GM18505 (cell line): Measurements from ENCODE around the gene MYT1.

Experiments
- ATAC-seq: cut with Tn5 transposase; IDR thresholded peaks from one replicate; pipeline ENCODE4 v1.9.1; 2021; ENCODE audit not compliant: unreplicated experiment
- POLR2A ChIP-seq: IDR thresholded peaks from 4 replicates; pipeline ENCODE4 v1.6.1; 2011; ENCODE audit warnings: borderline replicate concordance; ENCODE audit not compliant: insufficient read depth, insufficient read length; ENCODE audit errors: extremely low read depth

Gene MYT1

DNA sequence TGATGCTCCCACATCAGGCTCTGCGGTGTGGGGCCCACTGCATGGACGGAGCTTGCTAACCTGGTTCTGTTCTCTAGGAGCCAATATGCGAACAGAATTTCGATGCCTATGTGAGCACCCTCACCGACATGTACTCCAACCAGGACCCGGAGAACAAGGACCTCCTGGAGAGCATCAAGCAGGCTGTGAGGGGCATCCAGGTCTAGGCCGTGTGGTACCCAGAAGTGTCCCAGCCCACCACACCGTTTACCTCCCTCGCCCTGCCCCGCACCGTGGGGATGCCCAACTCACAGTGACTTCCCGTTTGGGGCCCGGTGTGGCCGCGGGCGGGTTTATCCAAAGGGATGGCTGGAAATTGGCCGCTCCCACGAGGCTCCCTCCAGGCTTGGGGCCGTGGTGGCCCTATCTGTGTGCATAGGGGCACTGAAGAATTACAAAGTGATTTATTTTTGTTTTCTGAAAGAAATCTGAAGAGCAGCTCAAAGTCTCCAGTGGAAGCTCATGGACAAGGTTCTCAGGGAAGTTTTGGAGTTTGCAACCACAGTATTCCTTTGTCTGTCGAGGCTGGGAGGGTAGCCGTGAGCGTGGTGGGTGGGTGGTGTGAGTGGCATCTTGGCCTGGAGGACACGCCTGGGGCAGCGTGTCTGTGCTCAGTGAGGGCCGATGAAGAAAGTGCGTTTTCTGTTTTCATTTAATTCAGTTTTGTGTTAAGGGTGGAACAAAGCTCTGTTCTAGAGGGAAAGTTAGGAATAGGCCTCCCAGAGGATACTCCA, 76.2 kb downstream of the MYT1 start:
- no peak for ATAC-seq

DNA sequence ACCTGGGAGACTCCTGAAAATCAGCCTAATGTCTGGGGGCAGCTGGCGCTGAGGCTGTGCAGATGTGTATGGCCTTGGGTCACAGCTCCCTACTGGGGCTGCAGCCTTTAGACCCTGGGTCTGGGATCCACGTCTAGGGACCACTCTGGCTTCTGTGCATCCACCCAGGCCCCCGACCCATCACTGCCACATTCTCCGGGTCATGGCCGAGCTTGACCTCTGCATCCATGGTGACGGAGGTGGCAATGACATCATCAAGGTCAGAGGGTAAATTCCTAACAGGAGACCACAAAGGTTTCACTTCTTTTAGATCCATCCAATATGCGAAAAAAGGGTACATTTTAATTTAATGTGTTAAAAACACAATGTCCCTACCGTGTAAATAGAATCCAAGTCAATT, 76.8 kb downstream of the MYT1 start:
- ATAC-seq: no peak
- no peak for TF ChIP-seq POLR2A

More for the DNA sequence above, 76.2 kb downstream of the MYT1 start:
- no peak for TF ChIP-seq POLR2A

DNA sequence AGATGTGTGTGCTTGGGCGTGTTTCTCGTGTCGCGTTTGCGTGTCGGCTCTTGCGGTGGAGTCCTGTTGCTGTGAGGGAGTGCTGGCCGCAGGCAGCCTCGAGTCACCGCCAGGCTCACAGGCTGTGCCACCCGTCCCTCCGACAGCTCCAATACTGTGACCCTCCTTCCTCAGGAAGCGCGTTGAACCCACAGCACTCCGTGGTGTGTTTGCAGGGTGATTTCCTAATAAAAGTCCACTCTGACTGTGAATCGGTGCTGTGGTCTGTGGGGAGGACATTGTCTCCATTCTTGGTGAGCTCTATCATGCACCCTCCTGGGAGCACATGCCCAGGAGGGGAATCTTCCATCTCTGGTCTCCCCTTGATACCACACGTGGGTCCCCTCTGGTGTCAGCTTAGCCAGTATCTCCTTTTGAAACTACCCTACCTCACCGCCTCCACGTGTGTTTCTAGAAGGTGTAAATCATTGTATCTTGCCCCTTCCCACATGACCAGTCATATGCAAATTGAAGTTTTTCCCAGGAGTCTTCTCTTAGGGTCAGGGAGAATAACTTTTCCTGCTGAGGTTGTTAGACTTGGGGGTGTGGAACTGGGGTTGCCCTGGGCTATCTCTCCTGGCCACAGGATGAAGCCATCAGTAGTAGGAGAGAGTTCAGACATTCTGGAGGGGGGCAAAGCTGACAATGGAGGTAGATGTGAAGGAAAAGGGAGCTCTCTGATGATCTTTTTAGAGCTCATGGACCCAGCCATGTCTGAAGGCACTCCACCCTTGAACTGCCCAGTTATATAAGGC, 77.9 kb downstream of the MYT1 start:
- ATAC-seq: no peak
- no peak for TF ChIP-seq POLR2A

DNA sequence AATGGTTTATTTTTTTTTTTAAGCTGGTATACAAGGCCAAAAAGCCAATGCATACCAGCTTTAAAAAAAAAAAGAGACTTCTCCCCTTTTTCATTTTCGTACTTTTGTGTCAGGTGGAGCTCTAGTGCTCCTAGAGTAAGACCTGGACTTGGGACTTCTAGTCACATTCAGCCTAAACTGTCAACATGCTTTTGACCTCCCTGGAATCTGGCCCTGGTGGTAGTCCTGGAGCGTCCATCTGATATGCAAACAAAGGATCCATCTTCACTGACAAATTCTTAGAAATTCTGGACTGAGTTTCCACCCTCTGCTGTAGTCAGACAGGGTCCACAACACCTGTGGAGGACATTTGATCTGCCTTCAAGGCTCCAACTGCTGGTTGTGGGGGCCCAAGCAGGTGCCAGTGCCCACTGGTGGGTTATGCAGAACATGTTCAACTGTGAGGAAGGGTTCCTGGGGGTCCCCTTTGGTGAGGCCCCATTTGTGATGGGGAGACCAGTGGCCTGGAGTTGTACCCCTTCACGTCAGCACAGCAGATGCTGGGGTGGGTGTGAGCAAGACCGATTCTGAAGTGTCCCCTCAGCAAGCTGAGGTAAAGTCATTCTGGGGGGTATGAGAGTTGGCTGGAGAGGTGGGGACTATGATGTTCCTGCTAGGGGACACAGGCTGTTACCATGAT, 78.7 kb downstream of the MYT1 start:
- ATAC-seq: no peak
- TF ChIP-seq POLR2A: no peak

DNA sequence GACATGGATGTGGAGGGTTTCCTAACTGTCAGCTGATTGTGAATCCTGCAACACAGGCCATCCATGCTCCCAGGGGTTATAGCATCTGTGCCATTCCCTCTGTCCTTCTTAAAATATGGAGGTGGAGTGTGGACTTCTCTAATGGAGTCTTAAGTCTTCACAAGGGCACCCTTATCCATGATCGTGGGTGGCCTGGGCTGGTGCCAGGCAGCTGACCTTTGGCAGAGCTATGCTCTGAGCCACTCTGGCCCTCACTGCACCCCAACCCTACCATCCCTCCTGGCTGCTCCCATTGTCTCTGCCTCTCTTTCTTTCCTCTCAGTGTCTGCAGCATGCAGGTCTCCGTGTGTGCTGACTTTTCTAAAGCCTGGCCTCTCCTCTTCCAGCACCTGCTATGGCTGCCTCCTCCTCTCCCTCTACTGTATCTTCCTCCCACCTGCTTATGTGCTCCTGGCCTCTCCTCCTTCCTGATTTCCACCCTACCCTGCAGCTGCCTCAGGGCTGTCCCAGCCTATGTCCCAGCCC, 80.1 kb downstream of the MYT1 start:
- no peak for TF ChIP-seq POLR2A
- ATAC-seq: no peak

DNA sequence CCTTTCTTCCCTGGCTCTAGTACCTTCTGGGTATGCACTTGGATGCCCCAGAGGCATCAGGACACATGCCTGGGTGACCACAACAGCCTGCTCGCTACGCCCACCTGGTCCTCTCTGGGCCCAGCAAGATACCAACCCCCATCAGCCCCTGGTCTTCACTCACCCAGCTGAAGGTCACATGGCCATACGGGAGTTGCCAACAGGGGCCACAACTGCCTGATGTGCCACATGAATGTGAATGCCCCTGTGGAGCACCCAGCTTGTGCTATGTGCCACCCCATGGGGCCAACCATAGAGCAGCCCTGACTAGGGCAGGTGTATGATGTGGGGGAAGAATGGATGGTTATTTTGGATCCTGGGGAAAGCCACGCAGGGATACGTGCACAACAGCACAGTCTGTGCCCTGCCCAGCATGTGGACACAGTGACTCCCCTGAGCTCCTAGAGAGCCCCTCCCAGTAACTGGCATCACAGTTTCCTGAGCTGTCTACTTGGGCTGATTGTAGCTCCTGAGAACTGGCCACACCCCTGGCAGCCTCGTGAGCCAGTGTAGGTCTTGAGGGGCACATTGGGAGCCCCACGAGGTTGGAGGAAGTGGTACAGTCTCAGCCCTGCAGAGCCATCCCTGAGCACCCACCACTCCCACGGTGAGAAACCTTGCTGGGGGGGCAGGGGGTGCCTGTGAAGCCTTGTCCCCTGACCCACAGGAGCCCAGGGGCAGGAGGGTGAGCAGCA, 80.8 kb downstream of the MYT1 start:
- ATAC-seq: no peak
- no peak for TF ChIP-seq POLR2A

DNA sequence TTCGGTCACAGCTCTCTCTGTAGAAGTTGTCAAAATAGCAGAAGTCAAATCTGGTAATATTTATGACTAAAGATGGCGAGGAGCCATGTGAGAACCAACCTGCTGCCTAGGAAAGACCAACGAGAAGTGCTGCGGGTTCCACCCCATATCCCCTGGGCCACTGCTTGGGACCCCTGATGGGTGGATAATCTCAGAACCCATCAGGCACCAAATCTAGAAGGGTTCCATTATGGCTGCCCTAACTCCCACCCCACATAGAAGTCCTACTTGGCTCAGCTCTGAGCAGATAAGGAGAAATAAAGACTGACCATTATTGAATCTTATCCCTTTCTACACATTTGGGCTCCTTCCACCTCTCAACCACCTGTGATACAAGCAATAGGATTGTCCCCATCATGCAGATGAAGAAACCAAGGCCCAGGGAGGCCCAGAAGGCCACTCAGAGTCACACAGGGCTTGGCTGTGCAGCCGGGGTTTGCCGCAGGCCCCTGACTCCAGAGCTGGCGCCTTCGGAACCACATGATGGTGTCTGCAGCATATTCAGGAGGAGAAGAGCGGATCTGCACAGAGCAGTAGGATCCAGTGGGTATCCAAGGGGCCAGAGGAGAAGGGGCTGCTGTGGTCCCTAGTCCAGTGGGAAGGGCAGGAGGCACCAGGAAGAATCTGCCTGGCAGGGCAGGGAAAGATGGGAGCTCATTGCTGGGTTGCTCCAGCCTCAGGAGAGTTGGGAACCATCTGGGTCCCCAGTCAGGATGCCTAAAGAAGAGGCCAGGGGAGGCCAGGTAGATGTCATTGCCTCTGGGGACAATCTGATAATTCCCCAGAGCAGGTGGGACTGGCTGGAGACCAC, 81.7 kb downstream of the MYT1 start:
- no peak for ATAC-seq
- no peak for TF ChIP-seq POLR2A

DNA sequence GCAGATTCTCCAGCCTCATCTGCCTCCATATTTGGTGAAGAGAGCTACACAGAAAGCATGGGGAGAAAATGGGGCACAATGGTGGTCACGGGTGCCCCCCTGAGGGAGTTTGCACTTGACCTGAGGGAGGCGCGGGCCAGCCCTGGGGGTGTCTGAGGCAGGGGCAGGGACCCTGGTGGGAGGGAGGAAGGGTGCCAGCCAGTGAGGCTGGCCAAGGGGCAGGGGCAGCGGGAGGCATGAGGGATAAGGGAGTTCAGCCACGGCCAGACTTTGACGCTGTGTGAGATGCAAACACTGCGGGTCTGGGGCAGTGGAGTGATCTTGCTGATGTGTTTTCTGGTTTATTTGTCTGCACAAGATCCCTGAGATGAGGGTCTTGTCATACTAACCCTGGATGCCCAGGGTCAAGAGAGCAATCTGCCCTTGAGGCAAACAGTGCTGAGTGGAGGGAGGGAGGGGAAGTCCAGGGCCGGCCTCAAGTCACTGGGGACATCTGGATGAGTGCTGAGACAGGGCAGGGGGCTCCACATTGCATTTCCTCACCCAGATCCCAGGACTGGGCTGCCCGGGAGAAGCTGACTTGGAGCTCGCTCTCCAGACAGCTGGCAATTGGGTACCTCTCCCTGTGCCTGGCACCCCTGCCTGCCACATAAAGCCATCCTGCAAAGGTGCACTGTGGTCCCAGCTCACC, 82.5 kb downstream of the MYT1 start:
- TF ChIP-seq POLR2A: no peak
- no peak for ATAC-seq

DNA sequence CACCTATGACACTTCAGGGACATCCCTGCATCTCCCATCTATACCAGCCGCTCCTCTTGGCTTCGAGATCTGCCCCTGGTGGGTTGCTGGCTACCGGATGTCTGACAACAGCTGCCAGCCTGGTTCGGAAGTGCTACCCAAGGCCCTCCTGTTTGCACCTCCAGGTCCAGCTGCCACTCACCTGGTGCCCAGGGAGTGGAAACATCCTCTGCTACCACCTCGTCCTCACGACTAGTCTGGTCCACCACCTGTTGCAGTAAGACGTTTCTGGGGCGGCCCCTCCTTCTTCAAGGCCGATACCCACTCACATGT, 83.0 kb downstream of the MYT1 start:
- no peak for TF ChIP-seq POLR2A
- no peak for ATAC-seq

DNA sequence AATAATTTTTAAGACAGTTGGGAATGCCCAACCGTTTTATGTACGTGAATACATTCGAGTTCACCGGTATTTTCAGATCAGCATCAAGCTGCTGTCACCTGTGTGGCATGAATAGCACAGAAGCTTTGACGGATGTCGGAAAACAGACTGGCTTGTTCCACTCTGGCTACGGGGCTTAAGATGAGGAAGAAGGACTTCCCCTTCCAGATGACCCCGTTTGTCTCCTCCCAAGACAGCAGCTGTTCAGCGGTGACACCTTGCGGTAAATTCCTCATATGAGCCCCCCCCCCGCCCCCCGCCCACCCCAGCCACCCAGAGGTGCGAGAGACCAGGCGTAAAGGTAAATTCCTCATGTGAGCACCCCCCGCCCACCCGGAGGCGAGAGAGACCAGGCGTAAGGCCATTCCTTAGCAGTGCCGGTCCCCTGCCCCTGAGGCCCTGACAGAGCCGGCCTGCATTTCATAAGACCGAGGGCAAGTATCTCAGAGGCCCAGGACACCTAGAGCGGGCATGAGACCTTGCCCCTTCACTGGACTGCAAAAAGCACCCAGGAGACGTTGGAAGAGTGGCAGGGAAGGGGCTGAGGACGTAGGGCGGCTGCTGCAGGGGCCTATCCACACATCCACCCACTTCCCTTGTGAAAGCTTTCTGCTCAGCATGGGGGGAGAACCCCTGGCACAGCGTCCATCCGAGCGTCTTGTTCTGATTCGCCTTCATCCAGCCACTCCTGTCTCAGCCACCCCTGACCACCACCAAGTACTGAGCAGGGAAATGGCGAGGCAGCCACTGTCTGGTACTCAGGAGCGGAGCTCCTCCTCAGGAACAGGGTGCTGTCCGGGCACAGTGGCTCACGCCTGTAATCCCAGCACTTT, 84.0 kb downstream of the MYT1 start:
- ATAC-seq: no peak
- no peak for TF ChIP-seq POLR2A

DNA sequence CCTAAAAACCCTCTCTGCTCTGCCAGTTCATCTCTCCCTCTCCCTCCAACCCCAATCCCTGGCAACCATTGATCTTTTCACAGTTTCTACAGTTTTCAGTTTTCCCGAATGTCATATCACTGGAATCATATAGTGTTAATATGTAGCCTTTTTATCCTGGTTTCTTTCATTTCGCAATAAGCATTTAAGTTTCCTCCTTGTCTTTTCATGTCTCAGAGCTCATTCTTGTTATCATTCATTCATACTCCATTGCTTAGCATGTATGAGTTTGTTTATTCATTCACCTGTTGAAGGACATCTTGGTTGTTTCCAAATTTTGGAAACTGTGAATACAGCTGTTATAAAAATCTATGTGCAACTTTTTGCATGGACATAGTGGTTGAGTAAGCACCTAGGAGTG, 85.8 kb downstream of the MYT1 start:
- no peak for ATAC-seq
- no peak for TF ChIP-seq POLR2A

DNA sequence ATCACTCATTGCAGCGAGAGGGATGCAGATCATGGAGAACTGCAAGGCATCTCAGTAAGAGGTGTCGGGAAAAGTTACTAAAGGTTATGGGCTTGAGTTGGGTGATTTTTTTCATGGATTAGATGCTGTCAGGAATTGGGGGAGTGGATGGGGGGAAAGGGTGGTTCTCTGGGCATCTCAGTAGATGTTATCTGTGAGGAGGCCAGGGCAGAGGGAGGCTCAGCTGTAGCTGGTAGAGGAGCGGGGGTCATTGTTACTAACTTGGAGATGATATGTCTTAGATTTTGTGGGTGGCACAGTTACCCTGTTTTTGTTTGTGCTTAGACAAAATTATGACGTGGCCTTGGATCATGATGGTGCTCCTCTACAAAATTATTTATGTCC, 88.7 kb downstream of the MYT1 start:
- no peak for TF ChIP-seq POLR2A

DNA sequence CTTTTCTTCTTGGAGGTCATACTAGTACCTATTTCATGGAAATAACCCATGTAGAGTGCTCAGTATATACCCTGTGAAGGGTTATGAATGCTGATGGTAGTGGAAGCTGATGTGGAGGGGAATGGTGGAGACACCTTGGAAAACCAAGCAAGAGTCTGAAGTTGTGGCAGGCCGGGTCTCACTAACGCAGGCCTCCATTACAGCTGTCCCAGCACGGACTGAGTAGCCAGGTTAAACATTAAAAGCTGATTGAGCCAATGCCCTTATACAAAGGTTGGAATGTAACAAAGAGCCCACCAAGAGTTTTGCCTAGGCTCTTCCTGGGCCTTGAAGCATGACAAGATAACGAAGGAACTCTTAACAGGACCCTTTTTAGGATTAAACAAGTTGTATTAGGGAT, 89.2 kb downstream of the MYT1 start:
- no peak for ATAC-seq
- no peak for TF ChIP-seq POLR2A

More for the DNA sequence above, 88.7 kb downstream of the MYT1 start:
- no peak for ATAC-seq
